ENCODE results near the gene PTAFR. TPM values are rescaled to one million over a fixed set of nuclear protein-coding genes. Genes with fewer than 3 reads are reported as not detected.

Gene PTAFR
- total and polyA plus RNA-seq, 2 of the 4 experiments (the other 2 are of a cell fraction), result 0.17 to 0.18 TPM

GRCh38 chr1:28196330-28196729 lies 19.8 kb upstream of the PTAFR start:
- no peak overlapping the region; a peak in 1 of 4 replicates for H4K8ac ChIP-seq (ENCODE audit: low read depth in 2 of 2, low read length in 2 of 2)
- no peak for ATAC-seq (ENCODE audit: low read depth)

More at GRCh38 chr1:28196330-28196729, 19.8 kb upstream of the PTAFR start:
- Histone ChIP-seq H3K27ac (ENCODE audit: insufficient read depth, low read length) (no peak overlapping the region), H3K23ac (ENCODE audit: low read depth, low read length) (no peak overlapping the region), H3K56ac (ENCODE audit: extremely low read depth, insufficient read depth, low read length) (no peak overlapping the region), H3K9ac (ENCODE audit: low read depth, low read length) (no peak overlapping the region), H2BK15ac (ENCODE audit: low read depth, low read length) (no peak overlapping the region), H2BK120ac (ENCODE audit: low read depth, low read length) (no peak overlapping the region), H3K4me3 (ENCODE audit: insufficient read depth, low read depth, low read length) (no peak overlapping the region), H3K4ac (ENCODE audit: low read depth, low read length) (no peak overlapping the region; the same call in 1 of the 2 replicates), H3K18ac (ENCODE audit: low read depth, low read length) (no peak overlapping the region), H3K79me1 (ENCODE audit: low read depth in 1 of 2, low read length in 2 of 2) (no peaks in the 10 kb centered on the region), H3K9me3 (ENCODE audit: control insufficient read depth, insufficient read depth, low read length) (no peaks in the 10 kb centered on the region), H3K14ac (replicated peaks; ENCODE audit: low read depth, low read length) (no peak overlapping the region), H4K20me1 (ENCODE audit: insufficient read depth, low read length) (no peaks in the 10 kb centered on the region), H4K91ac (ENCODE audit: insufficient read depth, low read depth, low read length) (peak overlapping the region; percentile 6; the same call in 1 of the 2 replicates), H2AFZ (replicated peaks; ENCODE audit: low read length, poor library complexity) (no peak overlapping the region), H2AK5ac (ENCODE audit: low read depth, low read length) (no peak overlapping the region), H3K27me3 (ENCODE audit: control insufficient read depth, insufficient read depth, low read length) (no peaks in the 10 kb centered on the region), H3K36me3 (ENCODE audit: control insufficient read depth, insufficient read depth, low read length) (peaks cover 29% of the 10 kb centered on the region), H4K5ac (ENCODE audit: low read depth, low read length) (no peak overlapping the region), H3K4me1 (ENCODE audit: control insufficient read depth, insufficient read depth, low read length) (peaks cover 2% of the 10 kb centered on the region; the same call in 1 of the 2 replicates), H3K9me1 (ENCODE audit: insufficient read depth, low read length) (peaks cover 4% of the 10 kb centered on the region; the same call in 1 of the 2 replicates), H2BK20ac (ENCODE audit: low read depth, low read length) (no peak overlapping the region), H2BK5ac (ENCODE audit: low read depth, low read length, poor library complexity, severe bottlenecking) (no peak overlapping the region), H2AK9ac (replicated peaks; ENCODE audit: low read depth, low read length, poor library complexity) (no peak overlapping the region), H3K4me2 (ENCODE audit: low read depth, low read length) (no peak overlapping the region)
- no peak for TF ChIP-seq MAFK (IDR thresholded peaks at IDR 0.05; ENCODE audit: low read depth, low read length)
- TF ChIP-seq SMC3 (IDR thresholded peaks at IDR 0.05; ENCODE audit: low read depth, low read length), result no peak
- TF ChIP-seq USF2 (IDR thresholded peaks at IDR 0.05; ENCODE audit: low read depth, low read length), result no peak
- TF ChIP-seq MAZ (IDR thresholded peaks at IDR 0.05; ENCODE audit: borderline replicate concordance, low read depth, low read length), result no peak
- TF ChIP-seq MXI1 (IDR thresholded peaks at IDR 0.05; ENCODE audit: borderline replicate concordance, low read depth, low read length), result no peak
- no peak for TF ChIP-seq CTCF (conservative IDR thresholded peaks at IDR 0.05; ENCODE audit: low read depth, low read length)
- TF ChIP-seq ELK1 (IDR thresholded peaks at IDR 0.05; ENCODE audit: borderline replicate concordance, low read depth, low read length), result no peak
- no peak for TF ChIP-seq RCOR1 (IDR thresholded peaks at IDR 0.05; ENCODE audit: insufficient replicate concordance, low read length)
- no peak for TF ChIP-seq BHLHE40 (IDR thresholded peaks at IDR 0.05; ENCODE audit: low read depth, low read length)
- TF ChIP-seq NFE2L2 (IDR thresholded peaks at IDR 0.05; ENCODE audit: low read depth, low read length), result no peak
- no peak for TF ChIP-seq POLR2A (IDR thresholded peaks at IDR 0.05; ENCODE audit: low read depth, low read length)
- no peak for TF ChIP-seq CHD1 (IDR thresholded peaks at IDR 0.05; ENCODE audit: low read depth, low read length)
- TF ChIP-seq RFX5 (IDR thresholded peaks at IDR 0.05; ENCODE audit: low read depth, low read length), result no peak
- no CpG with 5 or more reads among the region's 3 CpGs for WGBS, 2 experiments (ENCODE audit: extremely low coverage in 2 of 2, insufficient read length in 1 of 2)
- POLR2A ChIA-PET (ENCODE audit: unreplicated experiment), result interaction anchor here (0.6 kb wide), 3 partner anchors 8 to 37 kb away, joined by 5 to 14 read pairs (median 8); no protein-coding TSS in a partner anchor
- dilution Hi-C loops (cut with HindIII; ENCODE audit: low sequenced_read_pairs, unreplicated experiment) (no loop called here), intact Hi-C loops (cut with micrococcal nuclease) (no loop called here), in situ Hi-C loops (cut with MboI; ENCODE audit: low sequenced_read_pairs) (no loop called here)
- BruUV-seq (replicated peaks), result no TSS peak
- CTCF ChIA-PET, result no interaction called here
- no peak for DNase-seq
